A673 (cell line): ENCODE measurements around the gene DENND5B.

Experiments used
- CTCF ChIP-seq: fragments of 300-800, 200-600 bp; sonication (generic); conservative IDR thresholded peaks from 2 replicates; pipeline ENCODE4 v1.5.1; 2017; ENCODE audit warnings: low read depth, mild to moderate bottlenecking, antibody characterized with exemption, low read length, moderate library complexity, mixed read lengths
- EZH2 ChIP-seq: fragments of 200-600 bp; sonication (generic); IDR thresholded peaks from 2 replicates; pipeline ENCODE4 v1.6.1; 2017; ENCODE audit warnings: borderline replicate concordance, low read depth, mild to moderate bottlenecking, mixed read lengths, antibody characterized with exemption, low read length; ENCODE audit not compliant: poor library complexity, severe bottlenecking

GRCh38 chr12:31507966-31508365 lies 83.0 kb downstream of the DENND5B start:
- no peak for TF ChIP-seq EZH2
- TF ChIP-seq CTCF: no peak
